K562 (cell line): ENCODE data around the gene JUND. TPM values are rescaled to one million over a fixed set of nuclear protein-coding genes. Genes with fewer than 3 reads are reported as not detected.

ENCODE experiments used
- ETS2 ChIP-seq: IDR thresholded peaks from 2 replicates; pipeline ENCODE4 v1.6.1; 2016; ENCODE audit warnings: borderline replicate concordance, missing genetic modification characterization, mild to moderate bottlenecking, moderate library complexity, missing compliant biosample characterization; ENCODE audit not compliant: poor library complexity, severe bottlenecking
- HMG20A ChIP-seq: fragments of 450-650 bp; formaldehyde crosslinking; conservative IDR thresholded peaks from 2 replicates; pipeline ENCODE4 v1.4.0; 2020; ENCODE audit warnings: mild to moderate bottlenecking, mixed read lengths
- MEF2A ChIP-seq: IDR thresholded peaks from 2 replicates; pipeline ENCODE4 v1.6.1; 2011; ENCODE audit warnings: low read depth, mild to moderate bottlenecking, low read length, moderate library complexity; ENCODE audit not compliant: control insufficient read depth
- ZBTB1 ChIP-seq: sonication (generic); formaldehyde crosslinking; IDR thresholded peaks from 2 replicates; pipeline ENCODE4 v1.8.1; 2023; ENCODE audit warnings: missing genetic modification reagents, low read depth, mild to moderate bottlenecking, borderline replicate concordance
- ZNF165 ChIP-seq: fragments of 250-450 bp; sonication (Bioruptor Pico); IDR thresholded peaks from 2 replicates; pipeline ENCODE4 v1.4.0; 2020; ENCODE audit warnings: borderline replicate concordance
- ZNF592 ChIP-seq: fragments of 450-650 bp; IDR thresholded peaks from 2 replicates; pipeline ENCODE4 v1.6.1; 2017; ENCODE audit warnings: antibody characterized with exemption, mild to moderate bottlenecking
- polyA plus RNA-seq, 8 experiments: library from polyadenylated mRNA; depleted of rRNA in 4 of 8; stranded (reverse) in 5 of 8; unstranded in 3 of 8; fragments of >200 nt; fragmentation: Nextera tagmentation in 2 of 8; fragmentation: Illumina TruSeq in 1 of 8; extraction: Ambion mirVana in 2 of 8; extraction: Trizol in 1 of 8; gene quantifications; 2 replicates each; pipeline versions ENCODE4 v1.2.1 to v1.2.3, GENCODE V29; 2011 to 2014; ENCODE audit warnings: inconsistent platforms in 1 of 8, missing spikeins in 1 of 8
- total RNA-seq, 7 experiments: library from RNA; depleted of rRNA in 6 of 7; stranded (reverse); fragments of >200 nt in 6 of 7; fragmentation: Illumina TruSeq in 2 of 7; extraction: Trizol in 2 of 7; gene quantifications; 2 replicates each; pipeline versions ENCODE4 v1.2.1 to v1.2.3, GENCODE V29; 2011 to 2021; ENCODE audit warnings: low replicate concordance in 1 of 7
- TF ChIP-seq, protein P1 (sequence below): fragments of 450-650 bp; IDR thresholded peaks from 2 replicates; pipeline ENCODE4 v1.7.1; 2018; ENCODE audit warnings: mild to moderate bottlenecking, low read depth; ENCODE audit not compliant: partially characterized antibody

The JUND gene
- total and polyA plus RNA-seq, 9 of the 15 experiments (the other 6 are each of a cell fraction or from before 2014, with no cell fraction given), result 6.4 to 286 (median 42.3) TPM

GRCh38 chr19:18282021-18282787 is 782 bp upstream of the JUND start (continued):
- 0 out of 2 replicates have a peak, but pooled peaks have one; percentile 88 for TF ChIP-seq ZNF592
- no peak for TF ChIP-seq HMG20A
- TF ChIP-seq, protein P1, sequence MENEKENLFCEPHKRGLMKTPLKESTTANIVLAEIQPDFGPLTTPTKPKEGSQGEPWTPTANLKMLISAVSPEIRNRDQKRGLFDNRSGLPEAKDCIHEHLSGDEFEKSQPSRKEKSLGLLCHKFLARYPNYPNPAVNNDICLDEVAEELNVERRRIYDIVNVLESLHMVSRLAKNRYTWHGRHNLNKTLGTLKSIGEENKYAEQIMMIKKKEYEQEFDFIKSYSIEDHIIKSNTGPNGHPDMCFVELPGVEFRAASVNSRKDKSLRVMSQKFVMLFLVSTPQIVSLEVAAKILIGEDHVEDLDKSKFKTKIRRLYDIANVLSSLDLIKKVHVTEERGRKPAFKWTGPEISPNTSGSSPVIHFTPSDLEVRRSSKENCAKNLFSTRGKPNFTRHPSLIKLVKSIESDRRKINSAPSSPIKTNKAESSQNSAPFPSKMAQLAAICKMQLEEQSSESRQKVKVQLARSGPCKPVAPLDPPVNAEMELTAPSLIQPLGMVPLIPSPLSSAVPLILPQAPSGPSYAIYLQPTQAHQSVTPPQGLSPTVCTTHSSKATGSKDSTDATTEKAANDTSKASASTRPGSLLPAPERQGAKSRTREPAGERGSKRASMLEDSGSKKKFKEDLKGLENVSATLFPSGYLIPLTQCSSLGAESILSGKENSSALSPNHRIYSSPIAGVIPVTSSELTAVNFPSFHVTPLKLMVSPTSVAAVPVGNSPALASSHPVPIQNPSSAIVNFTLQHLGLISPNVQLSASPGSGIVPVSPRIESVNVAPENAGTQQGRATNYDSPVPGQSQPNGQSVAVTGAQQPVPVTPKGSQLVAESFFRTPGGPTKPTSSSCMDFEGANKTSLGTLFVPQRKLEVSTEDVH, result peak; percentile 26
- TF ChIP-seq MEF2A, result no peak
- TF ChIP-seq ZNF165, result no peak
- TF ChIP-seq ETS2 (tag), result no peak
- no peak for TF ChIP-seq ZBTB1 (CRISPR knock-in tag)
